ENCODE measurements around the gene SLC26A2.

SLC26A2 gene

DNA sequence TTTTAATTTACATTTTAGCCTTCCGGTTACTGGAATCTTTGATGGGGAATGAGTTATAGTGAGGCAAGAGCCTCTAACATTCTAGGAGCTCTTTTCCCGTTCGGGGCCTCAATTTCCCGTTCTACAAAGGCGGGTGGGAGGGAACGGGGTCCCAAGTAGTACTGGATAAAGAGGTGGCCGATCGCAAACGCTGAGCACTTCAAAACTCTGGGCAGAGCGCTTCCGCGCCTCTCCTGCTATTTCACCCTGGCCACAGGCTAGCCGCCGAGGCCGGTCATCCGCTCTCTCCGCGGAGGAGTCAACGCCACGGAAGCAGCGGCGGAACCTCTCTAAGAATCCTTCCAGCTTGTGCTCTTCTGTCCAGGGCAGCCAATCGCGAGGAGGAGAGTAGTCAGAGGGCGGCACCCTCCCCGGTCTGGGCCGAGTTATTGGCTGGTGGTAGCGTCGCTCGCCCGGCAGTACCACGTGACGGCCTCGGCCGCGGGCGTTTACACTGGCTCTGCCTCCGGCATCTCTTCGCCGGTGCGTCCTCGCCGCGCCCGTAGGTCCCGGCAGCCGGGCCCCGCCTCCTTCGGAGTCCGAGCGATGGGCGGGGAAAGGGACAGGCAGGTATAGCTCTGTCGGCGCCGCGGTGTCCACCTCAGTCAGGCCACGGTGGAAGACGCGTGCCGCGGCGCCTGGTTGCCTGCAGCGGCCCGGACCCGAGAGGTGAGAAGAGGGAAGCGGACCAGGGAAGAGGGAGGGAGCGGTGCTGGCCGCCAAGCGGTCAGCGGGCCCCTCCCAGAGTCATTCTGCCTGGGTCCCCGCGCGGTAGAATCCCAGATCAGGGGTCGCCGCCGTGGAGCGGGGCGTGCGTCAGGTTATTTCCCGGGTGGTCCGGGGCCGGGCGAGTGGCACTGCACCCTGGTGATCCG, at the start of gene SLC26A2:
Gene SLC26A2 (plus strand): TSS at position 487 of the 914 bp plus-strand sequence. CDS start 16,895 bp downstream, outside the sequence.
- TF ChIP-seq, protein P1, sequence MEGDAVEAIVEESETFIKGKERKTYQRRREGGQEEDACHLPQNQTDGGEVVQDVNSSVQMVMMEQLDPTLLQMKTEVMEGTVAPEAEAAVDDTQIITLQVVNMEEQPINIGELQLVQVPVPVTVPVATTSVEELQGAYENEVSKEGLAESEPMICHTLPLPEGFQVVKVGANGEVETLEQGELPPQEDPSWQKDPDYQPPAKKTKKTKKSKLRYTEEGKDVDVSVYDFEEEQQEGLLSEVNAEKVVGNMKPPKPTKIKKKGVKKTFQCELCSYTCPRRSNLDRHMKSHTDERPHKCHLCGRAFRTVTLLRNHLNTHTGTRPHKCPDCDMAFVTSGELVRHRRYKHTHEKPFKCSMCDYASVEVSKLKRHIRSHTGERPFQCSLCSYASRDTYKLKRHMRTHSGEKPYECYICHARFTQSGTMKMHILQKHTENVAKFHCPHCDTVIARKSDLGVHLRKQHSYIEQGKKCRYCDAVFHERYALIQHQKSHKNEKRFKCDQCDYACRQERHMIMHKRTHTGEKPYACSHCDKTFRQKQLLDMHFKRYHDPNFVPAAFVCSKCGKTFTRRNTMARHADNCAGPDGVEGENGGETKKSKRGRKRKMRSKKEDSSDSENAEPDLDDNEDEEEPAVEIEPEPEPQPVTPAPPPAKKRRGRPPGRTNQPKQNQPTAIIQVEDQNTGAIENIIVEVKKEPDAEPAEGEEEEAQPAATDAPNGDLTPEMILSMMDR (IDR thresholded peaks at IDR 0.05; ENCODE audit: low read depth, low read length) = no peak
- H3K4me3 ChIP-seq (ENCODE audit: low read depth, low read length) = peak within 1 kb of the TSS; percentile 78

DNA sequence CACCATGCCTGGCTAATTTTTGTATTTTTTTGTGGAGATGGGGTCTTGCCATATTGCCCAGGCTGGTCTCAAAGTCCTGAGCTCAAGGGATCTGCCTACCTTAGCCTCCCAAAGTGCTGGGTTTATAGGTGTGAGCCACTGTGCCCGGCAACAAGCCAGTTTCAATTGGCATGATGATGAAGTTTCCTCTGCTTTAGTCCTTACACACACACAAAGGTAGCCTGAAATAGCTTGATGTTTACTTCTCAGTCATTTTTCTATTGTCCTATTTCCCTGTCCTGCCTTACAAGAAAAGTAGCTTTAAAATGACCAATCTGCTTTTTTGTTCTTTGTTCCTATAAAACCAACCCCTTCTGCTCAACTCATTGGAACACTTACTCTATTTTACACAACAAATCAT, 49.5 kb upstream of the SLC26A2 start:
- TF ChIP-seq, protein P1 (IDR thresholded peaks at IDR 0.05; ENCODE audit: low read depth, low read length) = no peak
- H3K4me3 ChIP-seq (ENCODE audit: low read depth, low read length) = no peak overlapping the region

DNA sequence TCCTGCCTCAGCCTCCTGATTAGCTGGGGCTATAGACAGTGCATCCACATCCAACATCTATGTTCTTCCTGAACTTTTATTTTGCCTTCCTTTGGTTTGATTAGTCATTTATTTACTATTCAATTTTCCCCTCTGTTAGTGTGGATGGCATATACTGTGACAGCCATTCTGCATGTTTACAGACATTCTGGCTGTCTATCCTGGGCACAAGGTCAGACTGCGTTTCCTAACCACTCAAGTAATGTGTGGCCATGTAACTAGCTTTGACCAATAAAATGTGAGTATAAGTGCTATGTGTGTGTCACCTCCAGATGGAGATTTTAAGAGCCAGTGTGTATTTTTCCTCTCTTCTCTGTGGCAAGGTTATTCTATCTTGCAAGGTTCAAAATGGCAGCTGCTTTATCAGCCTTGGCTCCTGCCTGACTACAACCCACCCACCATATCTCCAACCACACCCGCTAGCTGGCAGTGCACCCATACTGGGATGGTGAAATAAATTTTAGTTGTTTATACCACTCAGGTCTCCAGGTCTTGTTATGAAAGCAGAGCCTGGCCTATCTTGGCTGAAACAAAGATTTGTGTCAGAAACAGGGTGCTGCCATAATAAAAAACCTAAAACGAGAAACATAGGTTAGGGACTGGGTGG, 48.2 kb upstream of the SLC26A2 start:
- no peak overlapping the region for H3K4me3 ChIP-seq (ENCODE audit: low read depth, low read length)
- TF ChIP-seq, protein P1 (IDR thresholded peaks at IDR 0.05; ENCODE audit: low read depth, low read length) = no peak

DNA sequence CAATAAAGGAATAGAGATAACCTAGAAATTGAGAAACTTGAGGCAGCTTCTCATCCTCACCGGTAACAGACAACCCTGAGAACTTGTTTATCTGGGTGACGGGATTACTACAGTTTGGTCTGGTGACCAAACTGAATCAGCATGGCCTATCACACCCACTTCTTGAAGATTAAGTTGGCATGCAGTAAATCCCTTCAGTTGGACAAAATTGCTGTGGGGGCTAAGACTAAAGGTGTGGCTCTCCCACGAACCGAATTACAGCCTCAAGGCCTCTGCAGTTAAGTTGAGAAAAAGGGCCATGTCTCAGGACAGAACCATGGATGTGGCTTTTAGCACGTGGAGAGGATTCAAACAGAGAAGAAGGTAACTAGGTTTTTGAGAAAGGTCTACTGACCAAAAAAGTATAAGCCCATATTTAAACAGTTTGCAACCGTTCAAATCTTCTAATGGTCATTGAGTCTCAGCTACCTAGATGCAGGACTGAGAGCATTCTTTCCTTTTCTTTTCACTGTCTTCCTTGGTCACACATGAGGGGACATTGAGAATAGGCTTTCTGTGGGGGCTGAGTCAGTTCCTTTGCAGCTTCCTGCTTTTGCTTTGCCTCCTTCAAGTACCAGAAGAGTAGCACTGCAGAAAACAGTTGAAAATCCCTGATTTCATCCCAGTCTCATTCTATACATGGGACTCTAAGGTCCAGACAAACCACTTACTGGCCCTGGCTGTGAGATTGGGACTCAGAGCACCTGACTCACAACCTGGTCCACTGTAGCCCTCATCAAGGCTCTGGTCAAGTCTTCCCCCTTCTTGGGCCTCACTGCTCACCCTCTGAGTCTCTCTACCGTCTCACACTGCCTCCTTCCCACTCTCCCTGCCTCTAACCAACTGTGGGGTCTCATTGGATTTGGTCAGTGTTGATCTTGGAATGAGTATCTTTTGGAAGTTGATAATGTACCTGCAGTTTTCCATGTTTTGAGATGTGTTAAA, 46.8 kb upstream of the SLC26A2 start:
- TF ChIP-seq, protein P1 (IDR thresholded peaks at IDR 0.05; ENCODE audit: low read depth, low read length) = no peak
- H3K4me3 ChIP-seq (ENCODE audit: low read depth, low read length) = no peak overlapping the region

DNA sequence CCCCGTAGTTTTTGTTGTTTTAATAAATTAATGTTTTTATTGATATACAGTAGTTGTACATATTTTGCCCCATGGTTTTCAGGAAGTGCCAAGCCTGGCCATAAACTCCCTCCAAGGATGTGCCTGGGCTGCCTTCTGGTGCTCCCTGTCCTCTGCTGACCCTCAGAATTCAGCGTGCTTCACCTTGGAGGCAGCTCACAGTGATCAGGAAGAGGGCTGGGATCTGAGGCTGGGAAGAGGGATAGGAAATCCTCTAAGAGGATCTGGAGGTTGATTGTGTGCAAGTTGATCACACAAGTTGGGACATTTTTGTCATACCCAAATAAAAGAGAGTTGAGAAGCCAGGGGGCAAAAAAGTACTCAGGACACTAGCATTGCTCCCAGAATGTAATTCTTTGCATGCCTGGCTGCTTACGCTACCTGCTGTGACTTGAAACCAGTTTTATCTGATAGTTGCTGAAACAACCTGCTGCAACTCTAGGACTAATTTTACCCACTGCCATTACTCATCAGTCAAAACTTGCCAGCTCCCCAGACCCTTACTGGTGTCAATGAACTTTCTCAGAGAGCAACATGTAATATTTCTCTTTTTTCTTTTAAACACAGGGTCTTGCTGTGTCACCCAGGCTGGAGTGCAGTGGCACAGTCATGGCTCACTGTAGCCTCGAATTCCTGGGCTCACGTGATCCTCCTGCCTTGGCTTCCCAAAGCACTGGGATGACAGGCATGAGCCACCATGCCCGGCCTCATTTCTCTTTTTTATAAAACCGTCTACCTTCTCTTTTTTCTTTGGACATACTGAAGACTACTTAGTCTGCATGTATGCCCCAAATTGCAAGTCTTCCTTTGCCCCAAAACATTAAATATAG, 44.9 kb upstream of the SLC26A2 start:
- H3K4me3 ChIP-seq (ENCODE audit: low read depth, low read length) = no peak overlapping the region
- TF ChIP-seq, protein P1 (IDR thresholded peaks at IDR 0.05; ENCODE audit: low read depth, low read length) = no peak

DNA sequence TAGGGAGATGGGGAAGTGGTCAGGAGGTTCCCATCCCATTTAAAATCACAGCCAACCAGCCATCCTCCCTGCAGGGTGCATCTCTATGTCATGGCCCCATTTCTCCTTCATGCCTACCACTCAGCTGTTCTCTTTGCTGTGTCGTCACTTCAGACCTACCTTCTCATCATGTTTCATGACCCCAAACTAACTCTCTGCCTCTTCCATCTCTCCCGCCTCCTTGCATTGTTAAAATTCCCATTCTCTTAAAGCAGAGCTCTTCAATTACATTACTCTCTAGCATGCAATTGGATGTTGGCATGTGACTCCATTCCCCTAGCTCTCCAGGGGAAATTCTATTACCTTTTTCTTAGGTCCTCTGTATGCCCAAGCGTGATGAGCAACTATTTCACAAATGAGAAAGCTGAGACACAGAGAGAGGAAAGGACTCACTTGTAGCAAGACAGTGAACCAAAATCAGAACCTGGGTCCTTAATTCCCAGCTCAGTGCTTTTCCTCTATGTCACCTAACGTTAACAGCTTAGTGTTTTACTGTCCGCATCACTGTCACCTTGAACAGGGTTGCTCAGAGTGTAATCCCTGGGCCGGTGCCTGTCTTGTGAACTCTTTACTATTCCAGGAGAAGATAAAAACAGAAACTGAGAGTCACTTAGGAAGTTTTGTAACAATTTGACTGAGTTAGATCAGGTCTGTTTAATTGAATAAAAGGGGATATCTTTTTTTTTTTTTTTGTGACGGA, 44.1 kb upstream of the SLC26A2 start:
- TF ChIP-seq, protein P1 (IDR thresholded peaks at IDR 0.05; ENCODE audit: low read depth, low read length) = no peak
- H3K4me3 ChIP-seq (ENCODE audit: low read depth, low read length) = no peak overlapping the region

Measured in WI38 (cell line).